GM18867 (cell line): Measurements from ENCODE around the gene RILPL1.
A peak's percentile ranks its signal among the peaks of the same experiment; 100 is the strongest.
"Not testable (repeated sequence)": the region's sequence is repeated elsewhere in the genome, so short reads cannot be mapped to it uniquely, and the experiment has no call there.

Experiments
- ATAC-seq: cut with Tn5 transposase; IDR thresholded peaks from one replicate; pipeline ENCODE4 v1.9.1; 2021; ENCODE audit warnings: mild to moderate bottlenecking, moderate library complexity; ENCODE audit not compliant: unreplicated experiment

RILPL1 gene, protein sequence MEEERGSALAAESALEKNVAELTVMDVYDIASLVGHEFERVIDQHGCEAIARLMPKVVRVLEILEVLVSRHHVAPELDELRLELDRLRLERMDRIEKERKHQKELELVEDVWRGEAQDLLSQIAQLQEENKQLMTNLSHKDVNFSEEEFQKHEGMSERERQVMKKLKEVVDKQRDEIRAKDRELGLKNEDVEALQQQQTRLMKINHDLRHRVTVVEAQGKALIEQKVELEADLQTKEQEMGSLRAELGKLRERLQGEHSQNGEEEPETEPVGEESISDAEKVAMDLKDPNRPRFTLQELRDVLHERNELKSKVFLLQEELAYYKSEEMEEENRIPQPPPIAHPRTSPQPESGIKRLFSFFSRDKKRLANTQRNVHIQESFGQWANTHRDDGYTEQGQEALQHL

DNA sequence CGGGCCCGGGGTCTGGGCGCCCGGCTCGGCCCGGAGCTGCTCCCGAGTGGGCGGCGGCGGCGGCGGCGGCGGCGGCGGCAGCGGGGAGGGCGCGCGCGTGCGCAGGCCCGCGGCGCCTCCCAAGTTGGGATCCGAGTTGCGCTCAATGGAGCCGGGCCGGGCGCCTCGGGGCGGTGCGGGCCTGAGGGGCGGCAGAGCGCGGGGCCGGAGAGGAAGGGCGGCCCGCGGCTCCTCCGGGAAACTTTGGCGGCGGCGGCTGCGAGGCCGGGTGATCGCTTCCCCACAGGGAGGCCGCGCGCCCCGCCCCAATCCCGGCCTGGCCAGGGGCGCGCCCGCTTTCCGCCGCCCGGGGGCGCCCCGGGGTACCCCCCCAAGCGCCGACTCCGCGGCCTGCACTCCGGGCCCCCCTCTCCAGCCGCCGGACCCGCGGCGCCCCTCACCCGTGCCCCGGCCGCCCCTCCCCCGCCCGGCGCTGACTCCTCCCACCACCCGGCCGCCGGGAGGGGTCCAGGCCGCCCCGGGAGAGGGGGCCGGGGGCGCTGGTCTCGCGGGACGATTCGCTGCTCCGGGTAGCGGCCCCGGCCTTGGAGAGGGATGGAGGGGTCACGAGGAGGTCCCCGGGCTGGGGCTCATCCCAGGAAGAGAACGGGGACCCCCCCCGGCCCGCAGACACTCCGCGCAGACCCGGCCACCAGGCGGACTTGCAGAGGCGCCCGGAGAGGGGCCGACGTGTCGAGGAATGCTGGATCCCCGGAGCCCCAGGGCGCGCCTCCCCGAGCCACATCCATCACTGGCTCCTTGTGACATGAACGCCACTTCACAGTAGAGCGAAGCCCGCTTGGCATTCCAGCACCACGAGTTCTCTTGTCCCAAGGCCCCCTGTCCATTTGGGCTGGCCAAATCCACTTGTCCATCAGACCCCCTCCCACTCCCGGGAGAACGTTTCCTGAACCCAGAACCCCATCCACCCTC is at the start of gene RILPL1:
Gene RILPL1 (minus strand): TSS at position 48 of the 972 bp plus-strand sequence. CDS start 237 bp downstream, outside the sequence.
- peak; percentile 69 for ATAC-seq

GRCh38 chr12:123580772-123581171 is 47.3 kb upstream of the RILPL1 start:
- no peak for ATAC-seq

DNA sequence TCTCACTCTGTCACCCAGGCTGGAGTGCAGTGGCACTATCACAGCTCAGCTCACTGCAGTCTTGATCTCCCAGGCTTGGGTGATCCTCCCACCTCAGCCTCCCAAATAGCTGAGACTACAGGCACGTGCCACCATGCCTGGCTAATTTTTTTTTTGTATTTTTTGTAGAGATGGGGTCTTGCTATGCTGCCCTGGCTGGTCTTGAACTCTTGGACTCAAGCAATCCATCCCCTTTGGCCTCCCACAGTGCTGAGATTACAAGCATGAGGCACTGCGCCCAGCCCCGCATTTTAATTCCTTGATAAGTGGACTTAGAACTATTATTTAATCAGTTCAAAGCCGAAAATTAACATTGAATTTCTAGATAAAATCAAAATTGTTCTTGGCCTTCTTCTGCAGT is 45.3 kb upstream of the RILPL1 start:
- ATAC-seq: not testable (repeated sequence)

DNA sequence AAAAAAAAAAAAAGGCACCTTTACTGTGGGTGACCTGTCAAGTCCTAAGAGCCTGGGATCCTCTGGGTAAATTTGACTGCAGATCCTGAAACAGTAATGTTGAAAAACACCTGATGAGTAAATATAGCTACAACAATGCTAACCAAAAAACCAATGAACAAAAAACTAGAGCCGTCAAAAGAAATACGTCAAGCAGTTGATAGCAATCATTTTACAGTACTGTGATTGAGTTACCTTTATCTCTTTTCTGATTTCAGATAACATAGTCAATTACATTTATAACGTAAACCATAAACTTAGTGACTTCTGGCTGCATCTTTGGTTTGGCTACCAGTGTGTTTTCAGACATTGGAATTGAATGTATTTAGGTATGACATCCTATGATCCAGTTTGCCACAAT is 44.7 kb upstream of the RILPL1 start:
- ATAC-seq: no peak

DNA sequence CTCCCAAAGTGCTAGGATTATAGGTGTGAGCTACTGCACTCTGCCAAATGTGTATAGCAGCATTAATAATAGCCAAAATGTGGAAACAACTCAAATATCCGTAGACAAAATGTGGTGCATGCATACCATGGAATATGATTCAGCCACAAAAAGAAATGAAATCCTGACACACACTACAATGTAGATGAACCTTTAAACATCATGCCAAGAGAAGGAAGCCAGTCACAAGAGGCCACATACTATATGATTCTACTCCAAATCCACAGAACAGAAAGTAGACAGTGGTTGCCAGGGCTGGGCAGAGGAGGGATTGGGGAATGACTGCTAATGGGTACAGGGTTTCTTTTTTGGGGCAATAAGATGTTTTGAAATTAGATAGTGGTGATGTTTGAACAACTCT is 43.1 kb upstream of the RILPL1 start:
- no peak for ATAC-seq

DNA sequence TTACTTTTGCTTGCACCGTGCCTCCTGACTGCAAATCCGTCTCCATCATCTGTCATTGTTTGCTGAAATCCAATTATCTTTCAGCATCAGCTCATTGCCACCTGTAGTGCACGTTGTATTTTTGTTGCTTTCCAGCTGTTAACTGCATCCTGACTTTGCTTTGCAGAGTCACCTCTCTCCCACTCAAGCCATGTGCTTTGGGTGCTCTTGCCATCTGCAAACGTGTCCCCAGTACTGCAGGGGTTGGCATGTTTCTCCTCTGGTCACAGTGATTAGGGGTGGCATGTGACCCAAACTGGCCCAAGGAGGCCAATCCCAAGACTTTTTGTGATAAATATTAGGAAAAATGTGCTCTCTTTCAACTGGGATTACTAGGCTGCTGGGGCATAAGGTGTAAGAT is 40.4 kb upstream of the RILPL1 start:
- ATAC-seq: no peak

- no peak for ATAC-seq
These were observed 38.9 kb upstream of the RILPL1 start for GRCh38 chr12:123572391-123572790.

DNA sequence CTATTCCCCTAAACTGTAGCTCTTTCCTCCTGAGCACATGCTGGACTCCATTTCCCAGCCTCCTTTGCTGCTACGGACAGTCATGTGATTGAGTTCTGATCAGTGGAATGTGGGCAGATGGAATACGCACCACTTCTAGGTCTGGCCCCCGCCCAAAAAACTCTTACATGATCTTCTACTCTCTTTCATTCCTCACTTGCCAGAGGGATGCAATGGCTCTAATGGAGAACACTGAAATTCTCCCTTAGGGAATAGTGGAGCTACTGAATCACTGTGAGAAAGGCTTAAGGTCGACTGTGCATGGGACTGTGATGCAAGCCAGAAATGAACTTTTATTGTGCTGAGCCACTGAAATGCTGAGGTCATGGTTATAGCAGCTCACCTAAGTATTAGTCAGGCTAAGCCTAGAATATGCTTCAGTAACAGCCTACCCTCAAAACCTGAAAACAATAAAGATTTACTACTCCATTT is 37.9 kb upstream of the RILPL1 start:
- no peak for ATAC-seq

DNA sequence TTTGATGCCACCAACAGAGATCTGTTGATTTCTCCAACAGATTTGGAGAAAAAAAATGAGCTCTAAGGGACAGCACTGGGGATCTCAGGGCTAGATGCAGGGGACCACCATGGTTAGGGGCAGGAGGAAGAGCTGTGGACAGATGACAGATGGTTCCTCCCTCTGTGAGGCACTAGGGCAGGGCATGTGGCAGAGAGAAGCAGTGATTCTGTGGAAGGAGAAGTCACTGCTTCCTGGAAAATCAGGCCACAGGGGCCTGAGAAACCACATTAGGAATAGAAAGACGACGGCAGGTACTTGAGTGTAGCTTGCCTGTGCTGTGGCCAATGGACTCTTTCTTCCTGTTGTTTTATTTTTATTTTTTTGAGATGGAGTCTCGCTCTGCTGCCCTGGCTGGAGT is 25.9 kb upstream of the RILPL1 start:
- no peak for ATAC-seq

DNA sequence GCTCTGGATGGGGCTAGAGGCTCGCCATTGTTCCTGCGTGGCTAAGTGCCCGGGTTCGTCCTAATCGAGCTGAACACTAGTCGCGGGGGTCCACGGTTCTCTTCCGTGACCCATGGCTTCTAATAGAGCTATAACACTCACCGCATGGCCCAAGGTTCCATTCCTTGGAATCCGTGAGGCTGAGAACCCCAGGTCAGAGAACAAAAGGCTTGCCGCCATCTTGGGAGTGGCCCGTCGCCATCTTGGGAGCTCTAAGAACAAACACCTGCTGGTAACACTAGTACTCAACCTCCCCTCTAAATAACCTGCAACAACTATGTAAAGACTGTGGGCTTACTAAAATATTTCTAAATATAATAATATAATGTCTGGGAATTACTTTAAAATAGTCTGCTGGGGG is 25.0 kb upstream of the RILPL1 start:
- not testable (repeated sequence) for ATAC-seq

GRCh38 chr12:123554843-123555242 is 21.3 kb upstream of the RILPL1 start:
- not testable (repeated sequence) for ATAC-seq

- ATAC-seq: not testable (repeated sequence)
These were observed 20.6 kb upstream of the RILPL1 start for GRCh38 chr12:123554136-123554535.

GRCh38 chr12:123550700-123551099 is 17.2 kb upstream of the RILPL1 start:
- no peak for ATAC-seq

DNA sequence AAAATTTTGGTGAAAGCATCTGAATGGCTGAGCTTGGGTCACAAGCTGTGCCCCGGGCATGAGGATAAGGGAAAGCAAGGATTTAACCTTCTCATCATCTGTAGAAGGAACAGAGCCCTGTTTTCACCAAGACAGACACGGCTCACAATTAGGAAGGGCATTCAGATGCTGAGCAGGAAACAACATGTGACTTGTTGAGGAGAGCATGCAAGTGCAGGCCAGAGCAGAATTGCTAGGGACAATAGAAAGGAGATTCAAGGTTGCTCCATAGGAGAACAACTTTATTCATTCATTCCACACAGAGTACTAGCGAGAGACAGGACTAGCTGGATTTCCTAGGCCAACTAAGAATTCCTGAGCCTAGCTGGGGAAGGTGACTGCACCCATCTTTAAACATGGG is 14.6 kb upstream of the RILPL1 start:
- no peak for ATAC-seq

GRCh38 chr12:123546281-123546680 is 12.8 kb upstream of the RILPL1 start:
- ATAC-seq: no peak

- ATAC-seq: no peak
These were observed 10.0 kb upstream of the RILPL1 start for GRCh38 chr12:123543541-123543940.

- ATAC-seq: no peak
These were observed 7.6 kb upstream of the RILPL1 start for GRCh38 chr12:123540899-123541662.

GRCh38 chr12:123535952-123536351 is 2.4 kb upstream of the RILPL1 start:
- not testable (repeated sequence) for ATAC-seq

GRCh38 chr12:123532808-123533649 is 490 bp downstream of the RILPL1 start:
- peak; percentile 23 for ATAC-seq

DNA sequence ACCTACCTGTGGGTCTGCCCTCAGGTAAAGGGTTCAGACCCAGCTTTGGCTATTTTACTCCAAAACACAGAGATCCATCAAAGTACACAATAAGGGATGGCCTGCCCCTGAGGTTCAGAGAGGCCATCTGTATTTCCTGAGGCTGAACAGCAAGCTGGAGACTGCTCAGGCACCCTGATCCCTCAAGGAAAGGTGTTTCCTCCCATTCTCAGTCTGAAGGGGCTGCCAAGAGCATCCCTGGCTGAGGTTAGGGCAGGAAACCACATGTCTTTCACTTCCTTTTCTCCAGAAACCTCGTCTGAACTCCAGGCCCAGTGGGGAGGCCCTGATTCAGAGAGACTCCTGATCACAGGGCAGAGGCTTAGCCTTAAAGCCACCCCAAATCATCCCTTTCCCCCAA is 1.5 kb downstream of the RILPL1 start:
- ATAC-seq: no peak
